ENCODE measurements around the gene IL6ST. TPM values are rescaled to one million over a fixed set of nuclear protein-coding genes. Genes with fewer than 3 reads are reported as not detected.
A peak's percentile ranks its signal among the peaks of the same experiment; 100 is the strongest.

Gene IL6ST
- total RNA-seq, 2 donors from 2014 or later: 186 to 228 TPM

- no peak for DNase-seq (ENCODE audit: low spot score)
- H3K9me3 ChIP-seq: no peaks in the 10 kb centered on the region
- WGBS: 91% methylated on average over 6 of the region's 6 CpGs
- TF ChIP-seq POLR2AphosphoS5 (IDR thresholded peaks at IDR 0.05) (no peak), POLR2A (IDR thresholded peaks at IDR 0.05) (no peak), CTCF (IDR thresholded peaks at IDR 0.05) (no peak)
- peaks cover 6% of the 10 kb centered on the region for H3K4me1 ChIP-seq (replicated peaks)
- no peak overlapping the region for H3K27ac ChIP-seq
- H3K4me3 ChIP-seq: no peak overlapping the region
- intact Hi-C loops (cut with DNase I): loop anchor here (10.0 kb wide), 1 partner anchor 1176 kb away; the partner anchor contains the start of gene GPBP1
- no peaks in the 10 kb centered on the region for H3K27me3 ChIP-seq (replicated peaks; ENCODE audit: insufficient read depth)
- no peaks in the 10 kb centered on the region for H3K36me3 ChIP-seq
Observed at GRCh38 chr5:55998966-55999365, 4.2 kb upstream of the IL6ST start.

- TF ChIP-seq POLR2AphosphoS5 (IDR thresholded peaks at IDR 0.05): no peak
- TF ChIP-seq CTCF (IDR thresholded peaks at IDR 0.05): no peak
- TF ChIP-seq POLR2A (IDR thresholded peaks at IDR 0.05): no peak
- peaks cover 6% of the 10 kb centered on the region for H3K4me1 ChIP-seq (replicated peaks)
- H3K36me3 ChIP-seq: no peaks in the 10 kb centered on the region
- no peaks in the 10 kb centered on the region for H3K27me3 ChIP-seq (replicated peaks; ENCODE audit: insufficient read depth)
- no peak overlapping the region for H3K4me3 ChIP-seq
- 89% methylated on average over 5 of the region's 5 CpGs for WGBS
- no peak overlapping the region for H3K27ac ChIP-seq
- intact Hi-C loops (cut with DNase I): loop anchor here (10.0 kb wide), 1 partner anchor 1177 kb away; the partner anchor contains the start of gene GPBP1
- H3K9me3 ChIP-seq: no peaks in the 10 kb centered on the region
- no peak for DNase-seq (ENCODE audit: low spot score)
Observed at GRCh38 chr5:55997742-55998351, 3.1 kb upstream of the IL6ST start.

- under 1% methylated on average over 67 of the region's 70 CpGs for WGBS
- intact Hi-C loops (cut with DNase I): loop anchor here (10.0 kb wide), 1 partner anchor 1180 kb away; the partner anchor contains the start of gene GPBP1
- no peaks in the 10 kb centered on the region for H3K9me3 ChIP-seq
- peak; percentile 98 for DNase-seq (ENCODE audit: low spot score)
- H3K36me3 ChIP-seq: no peaks in the 10 kb centered on the region
- TF ChIP-seq POLR2A (IDR thresholded peaks at IDR 0.05) (peak; percentile 91), CTCF (IDR thresholded peaks at IDR 0.05) (peak; percentile 36 to 75 (median 44)), POLR2AphosphoS5 (IDR thresholded peaks at IDR 0.05) (peak; percentile 91)
- H3K27ac ChIP-seq: peak overlapping the region; percentile 98 to 99
- no peaks in the 10 kb centered on the region for H3K27me3 ChIP-seq (replicated peaks; ENCODE audit: insufficient read depth)
- H3K4me3 ChIP-seq: peak overlapping the region; percentile 64 to 94
- H3K4me1 ChIP-seq (replicated peaks): peaks cover 6% of the 10 kb centered on the region
Observed at GRCh38 chr5:55994998-55995914, 493 bp upstream of the IL6ST start.

- no peak for DNase-seq (ENCODE audit: low spot score)
- intact Hi-C loops (cut with DNase I): loop anchor here (10.0 kb wide), 1 partner anchor 1181 kb away; the partner anchor contains the start of gene GPBP1
- H3K27ac ChIP-seq: peak overlapping the region; percentile 98 to 99
- peaks cover 6% of the 10 kb centered on the region for H3K4me1 ChIP-seq (replicated peaks)
- peak overlapping the region; percentile 64 to 94 for H3K4me3 ChIP-seq
- no peaks in the 10 kb centered on the region for H3K36me3 ChIP-seq
- no peaks in the 10 kb centered on the region for H3K9me3 ChIP-seq
- TF ChIP-seq POLR2AphosphoS5 (IDR thresholded peaks at IDR 0.05) (peak; percentile 5), CTCF (IDR thresholded peaks at IDR 0.05) (no peak)
- WGBS: 0% methylated on average over 14 of the region's 14 CpGs
- H3K27me3 ChIP-seq (replicated peaks; ENCODE audit: insufficient read depth): no peaks in the 10 kb centered on the region
Observed at GRCh38 chr5:55993731-55994494, 850 bp downstream of the IL6ST start.

Data from prostate gland (tissue), 2 donors.